ENCODE results near the gene TMEM207.

Gene TMEM207

GRCh38 chr3:190443257-190443656, 6.4 kb downstream of the TMEM207 start:
- DNase-seq: no peak

DNA sequence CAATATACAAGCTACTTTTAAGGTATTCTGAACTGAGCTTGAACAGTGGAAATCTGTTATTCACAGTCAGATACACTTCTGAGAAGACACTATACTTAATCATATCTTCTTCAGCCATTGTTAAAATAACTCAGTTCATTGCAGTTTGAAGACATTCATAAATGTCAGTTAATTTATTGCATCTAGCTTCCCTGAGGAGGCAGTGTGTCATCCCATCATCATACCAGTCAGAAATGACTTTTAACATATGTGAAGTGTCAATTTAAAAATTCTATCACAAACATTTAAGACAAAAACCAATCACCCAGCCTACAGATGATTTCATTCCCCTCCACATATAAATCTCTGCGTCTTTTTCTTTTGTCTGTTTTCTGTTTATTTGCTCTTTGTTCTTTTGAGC, 7.5 kb downstream of the TMEM207 start:
- DNase-seq: no peak

- peak; percentile 4 for DNase-seq
Measured at GRCh38 chr3:190436331-190436730, 13.4 kb downstream of the TMEM207 start.

- DNase-seq: no peak
Measured at GRCh38 chr3:190435618-190436017, 14.1 kb downstream of the TMEM207 start.

DNA sequence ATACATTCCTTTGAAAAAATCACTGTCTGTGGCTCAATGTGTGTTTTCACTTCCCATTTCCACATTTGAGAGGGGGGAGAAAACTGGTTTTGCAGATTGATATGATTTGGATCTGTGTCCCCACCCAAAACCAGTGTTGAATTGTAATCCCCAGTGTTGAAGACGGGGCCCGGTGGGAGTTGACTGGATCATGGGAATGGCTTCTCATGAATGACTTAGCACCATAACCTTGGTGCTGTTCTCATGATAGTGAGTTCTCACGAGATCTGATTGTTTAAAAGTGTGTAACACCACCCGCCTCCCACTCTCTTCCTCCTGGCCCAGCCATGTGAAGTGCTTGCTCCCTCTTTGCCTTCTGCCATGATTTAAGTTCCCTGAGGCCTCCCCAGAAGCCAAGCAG, 16.1 kb downstream of the TMEM207 start:
- no peak for DNase-seq

GRCh38 chr3:190432216-190432615, 17.5 kb downstream of the TMEM207 start:
- no peak for DNase-seq

DNA sequence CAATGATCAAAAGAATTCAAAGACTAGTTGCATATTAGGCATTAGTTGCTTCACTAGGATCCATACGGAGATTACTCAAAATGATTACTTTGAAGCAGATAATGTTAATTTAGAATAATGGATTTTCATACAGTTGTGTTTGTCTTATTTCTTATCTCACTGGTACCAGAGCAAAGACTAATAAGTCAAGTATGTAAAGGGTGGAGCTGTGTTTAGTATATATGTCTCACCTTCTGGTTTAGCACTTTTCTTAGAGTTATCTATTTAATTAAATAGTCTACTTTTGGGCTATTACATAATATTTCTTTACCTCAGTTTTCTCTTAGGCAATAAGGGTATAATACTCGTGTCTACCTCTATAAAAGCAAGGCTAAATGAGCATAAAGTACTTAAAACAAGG, 18.8 kb downstream of the TMEM207 start:
- DNase-seq: no peak

DNA sequence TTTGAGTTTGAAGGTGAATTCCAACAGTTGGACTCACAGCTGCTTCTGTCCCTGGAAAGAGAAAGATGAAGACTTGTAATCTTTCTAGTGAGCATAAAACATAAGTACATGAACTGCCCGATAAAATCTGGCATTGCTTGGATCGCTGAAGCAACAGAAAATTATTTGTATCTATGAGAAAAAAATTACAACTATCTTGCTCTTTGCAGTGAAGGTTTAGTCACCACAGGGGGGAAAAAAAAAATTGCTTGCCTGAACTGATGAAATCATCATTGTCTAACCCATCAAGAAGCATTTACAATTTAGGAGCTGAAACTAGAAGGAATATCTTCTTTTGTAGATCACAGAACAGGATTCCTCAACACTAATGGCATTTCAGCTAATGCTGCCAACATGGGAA, 20.0 kb downstream of the TMEM207 start:
- no peak for DNase-seq

GRCh38 chr3:190426806-190427507, 22.7 kb downstream of the TMEM207 start:
- DNase-seq: no peak

GRCh38 chr3:190425833-190426232, 23.9 kb downstream of the TMEM207 start:
- no peak for DNase-seq

DNA sequence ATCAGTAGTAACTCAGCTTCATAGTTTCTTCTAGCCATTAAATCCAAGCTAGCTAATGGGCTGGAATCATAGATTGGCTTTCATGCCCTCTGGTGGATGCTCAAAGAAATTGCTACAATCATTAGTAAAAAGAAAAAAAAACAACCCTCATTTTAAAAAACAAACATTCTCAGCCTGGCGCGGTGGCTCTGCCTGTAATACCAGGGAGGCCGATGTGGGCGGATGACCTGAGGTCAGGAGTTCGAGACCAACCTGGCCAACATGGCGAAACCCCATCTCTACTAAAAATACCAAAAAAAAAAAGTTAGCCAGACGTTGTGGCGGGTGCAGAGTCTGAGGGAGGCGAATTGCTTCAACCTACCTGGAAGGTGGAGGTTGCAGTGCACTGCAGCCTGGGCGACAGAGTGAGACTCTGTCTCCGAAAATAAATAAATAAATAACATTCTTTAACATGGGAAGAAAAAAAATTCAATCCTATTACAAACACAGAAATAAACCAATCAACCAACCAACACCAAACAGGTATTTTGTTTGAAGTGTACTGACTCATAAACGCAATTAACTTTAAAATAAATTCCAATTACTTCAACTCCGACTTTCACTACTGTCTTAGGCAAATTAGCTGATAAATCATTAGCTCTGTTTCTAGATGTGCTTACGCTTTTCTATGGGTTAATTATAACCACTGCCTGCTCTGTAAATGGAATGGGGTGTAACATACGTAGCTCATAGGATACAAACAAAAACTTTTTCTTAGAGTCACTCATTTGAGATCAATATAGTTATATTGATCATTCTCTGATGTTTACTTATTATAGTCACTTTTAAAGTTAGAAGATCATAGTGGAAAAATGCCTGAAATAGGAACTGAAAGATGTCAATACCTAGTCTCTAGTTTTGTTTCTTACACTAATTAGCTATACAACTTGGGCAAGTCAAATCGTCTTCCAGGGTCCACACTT, 24.9 kb downstream of the TMEM207 start:
- no peak for DNase-seq

- no peak for DNase-seq
Measured at GRCh38 chr3:190424108-190424477, 25.6 kb downstream of the TMEM207 start.

DNA sequence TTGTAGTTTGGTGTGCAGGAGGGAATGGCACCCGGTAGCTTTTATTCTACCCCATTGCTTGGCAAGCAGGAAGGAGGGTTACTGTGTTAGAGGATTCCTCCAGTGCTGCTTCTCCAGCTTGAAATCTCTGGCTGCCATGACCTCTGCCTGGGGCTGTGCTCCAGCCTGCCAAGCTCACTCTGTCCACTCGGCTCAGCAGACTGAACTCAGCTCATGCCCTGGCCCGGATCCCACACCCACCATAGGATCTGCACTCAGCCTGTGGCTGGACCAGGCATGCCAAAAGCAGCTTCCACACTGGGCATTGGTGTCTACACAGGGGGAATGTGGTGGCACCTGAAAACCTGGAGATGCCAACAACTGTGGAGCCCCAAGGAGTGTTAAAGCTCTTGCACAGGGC, 35.4 kb downstream of the TMEM207 start:
- no peak for DNase-seq

- DNase-seq: no peak
Measured at GRCh38 chr3:190404715-190405114, 45.0 kb downstream of the TMEM207 start.

- no peak for DNase-seq
Measured at GRCh38 chr3:190401963-190402362, 47.7 kb downstream of the TMEM207 start.

DNA sequence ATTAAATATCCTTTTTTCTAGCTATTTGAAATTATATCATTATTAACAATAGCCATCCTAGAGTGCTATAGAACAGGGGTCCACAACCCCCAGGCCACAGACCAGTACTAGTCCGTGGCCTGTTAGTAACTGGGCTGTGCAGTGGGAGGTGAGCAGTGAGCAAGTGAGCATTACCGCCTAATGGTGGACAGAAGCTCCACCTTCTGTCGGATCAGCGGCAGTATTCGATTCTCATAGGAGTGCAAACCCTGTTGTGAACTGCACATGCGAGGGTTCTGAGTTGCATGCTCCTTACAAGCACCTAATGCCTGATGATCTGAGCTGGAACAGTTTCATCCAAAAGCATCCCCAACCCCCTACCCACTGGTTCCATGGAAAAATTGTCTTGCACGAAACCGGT, 50.0 kb downstream of the TMEM207 start:
- DNase-seq: no peak

- no peak for DNase-seq
Measured at GRCh38 chr3:190397889-190398288, 51.8 kb downstream of the TMEM207 start.

- DNase-seq: no peak
Measured at GRCh38 chr3:190396001-190396400, 53.7 kb downstream of the TMEM207 start.

- no peak for DNase-seq
Measured at GRCh38 chr3:190388703-190389102, 61.0 kb downstream of the TMEM207 start.

GRCh38 chr3:190387578-190388213, 62.0 kb downstream of the TMEM207 start, which contains the start of gene CLDN16:
CLDN16 (plus strand) TSS chr3:190388163; CDS start chr3:190388330, 167 bp downstream.
- DNase-seq: no peak

DNA sequence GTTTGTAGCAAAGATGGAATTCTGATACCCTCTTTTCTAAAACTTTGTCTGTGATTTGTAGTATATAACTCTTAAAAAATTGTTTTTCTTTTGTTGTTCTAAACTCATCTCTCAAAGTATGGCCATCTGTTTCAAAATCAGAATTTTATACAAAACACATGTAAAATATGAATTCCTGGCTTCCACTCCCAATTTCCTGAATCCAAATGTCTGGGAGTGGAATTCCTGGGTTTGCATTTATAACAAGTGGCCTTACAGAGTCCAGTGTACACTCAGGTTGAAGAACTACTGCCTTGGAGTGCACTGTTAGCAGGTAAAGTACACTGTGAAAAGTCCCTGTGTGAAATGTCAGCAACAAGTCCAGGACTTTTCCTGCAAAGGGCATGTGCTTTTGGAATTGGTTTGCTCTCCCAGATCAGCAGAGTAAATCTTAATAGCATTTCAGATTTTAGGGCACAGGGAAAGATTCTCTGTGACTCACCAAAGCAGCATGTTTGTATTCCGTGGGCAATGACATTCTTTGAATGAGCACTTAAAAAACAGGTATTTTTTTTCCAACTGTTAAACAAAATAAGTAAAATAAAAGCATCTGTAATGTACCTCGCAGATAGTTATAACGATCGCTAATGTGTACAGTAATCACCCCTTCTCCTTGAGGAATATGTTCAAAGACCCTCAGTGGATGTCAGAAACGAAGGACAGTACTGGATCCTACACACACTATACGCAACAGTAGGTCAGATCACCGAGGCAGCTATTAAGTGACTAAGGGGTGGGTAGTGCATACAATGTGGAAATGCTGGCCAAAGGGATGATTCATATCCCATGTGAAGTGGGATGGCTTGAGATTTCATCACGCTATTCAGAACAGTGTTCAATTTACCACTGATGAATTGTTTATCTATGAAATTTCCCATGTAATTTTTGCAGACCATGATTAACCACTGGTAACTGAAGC, 63.7 kb downstream of the TMEM207 start:
- DNase-seq: no peak

- DNase-seq: no peak
Measured at GRCh38 chr3:190384309-190384756, 65.4 kb downstream of the TMEM207 start.

Measured in GDM1 (cell line).